Heart left ventricle (tissue), 16 donors: ENCODE data around the gene PER3. TPM values are rescaled to one million over a fixed set of nuclear protein-coding genes. Genes with fewer than 3 reads are reported as not detected.

Source experiments
- ATAC-seq, 4 donors: fragments of 200-7000 bp; cut with Tn5 transposase; one replicate each; pipeline ENCODE4 v1.9.1; 2020 to 2022; ENCODE audit warnings: moderate library complexity in 4 of 4, mild to moderate bottlenecking in 3 of 4, moderate number of reproducible peaks in 1 of 4
- DNase-seq, 5 donors: peaks; one replicate each; pipeline ENCODE4 v3.0.0-alpha.2; 2020
- H3K27ac ChIP-seq, 12 donors: fragments of 200-600 bp; sonication (generic) in 4 of 12; one replicate each; pipeline versions ENCODE4 v1.5.0 to v1.8.0; 2016 to 2022; ENCODE audit warnings: mild to moderate bottlenecking in 2 of 12
- H3K27me3 ChIP-seq, 9 donors: fragments of 200-600 bp; sonication (generic) in 2 of 9; one replicate each; pipeline versions ENCODE4 v1.5.1 to v1.8.0; 2016 to 2022; ENCODE audit warnings: mild to moderate bottlenecking in 3 of 9
- H3K36me3 ChIP-seq, 9 donors: fragments of 200-600 bp; sonication (generic) in 2 of 9; one replicate each; pipeline versions ENCODE4 v1.5.0 to v1.8.0; 2018 to 2022; ENCODE audit warnings: mild to moderate bottlenecking in 2 of 9
- H3K4me1 ChIP-seq, 12 donors: fragments of 200-600 bp; sonication (generic) in 4 of 12; one replicate each; pipeline versions ENCODE4 v1.5.0 to v1.8.0; 2016 to 2022; ENCODE audit warnings: mild to moderate bottlenecking in 3 of 12
- H3K4me3 ChIP-seq, 12 donors: fragments of 200-600 bp; sonication (generic) in 4 of 12; one replicate each; pipeline versions ENCODE4 v1.5.0 to v1.8.0; 2017 to 2022; ENCODE audit warnings: mild to moderate bottlenecking in 9 of 12, moderate library complexity in 4 of 12
- H3K9me3 ChIP-seq, 12 donors: fragments of 200-600 bp; sonication (generic) in 4 of 12; one replicate each; pipeline versions ENCODE4 v1.5.0 to v1.8.0; 2016 to 2022; ENCODE audit warnings: mild to moderate bottlenecking in 1 of 12
- CTCF ChIP-seq, 12 donors: fragments of 200-600 bp; sonication (generic) in 4 of 12; IDR thresholded peaks; one replicate each; pipeline versions ENCODE4 v1.5.0 to v1.8.0; 2018 to 2022; ENCODE audit warnings: antibody characterized with exemption in 12 of 12, mild to moderate bottlenecking in 5 of 12
- POLR2A ChIP-seq, 2 donors: fragments of 450-650 bp; IDR thresholded peaks; one replicate each; pipeline ENCODE4 v1.6.1; 2017; ENCODE audit warnings: antibody characterized with exemption in 2 of 2, mild to moderate bottlenecking in 2 of 2, moderate library complexity in 2 of 2
- WGBS, 4 donors: extraction: QIAGEN DNeasy Blood & Tissue Kit in 2 of 4; methylation state at CpG; one replicate each; pipeline versions ENCODE4 v1.1.5 to v1.1.7; 2013 to 2018; 5-methylcytosine and 5-hydroxymethylcytosine counted together
- intact Hi-C, 10 donors: fragments of 100-400 bp; cut with DNase I; formaldehyde crosslinking; loops; one replicate each; pipeline versions ENCODE4 v1.11.1 to v1.14.2; 2022
- polyA plus RNA-seq, 2 donors: library from polyadenylated mRNA; stranded (reverse); fragments of 200-250 nt; gene quantifications; one replicate each; pipeline ENCODE4 v1.2.3, GENCODE V29; 2013
- total RNA-seq, 9 donors: library from RNA; depleted of rRNA in 2 of 9; stranded (reverse); fragments of >200 nt in 2 of 9; fragmentation: NEBNext Ultra II Directional in 3 of 9; extraction: Animal tissue kit (Norgen Biotek cat#: 25700) in 3 of 9; gene quantifications; one replicate each; pipeline versions ENCODE4 v1.1.0 to v1.2.4, GENCODE V29; 2016 to 2023
- donor health status: ischemic (EF 13 %, LVEDD 7.1; RV severe dilation, severe dysfunction).
- donor health status: healthy with polysubstance abuse.
- donor health status: DM: no; HTN: yes; CAD: no.
- donor health status: DM: no; HTN: no; CAD: no.
- donor health status: ischemic (EF 25% LVEDD 6.9; RV normal size, moderate dysfunction).
- donor health status: ischemic (EF 25% LVEDD 5.7; RV mildly dilated, moderate dysfunction).
- donor health status: healthy.
- donor health status: DM: yes; HTN: yes; CAD: no.
- donor health status: ischemic (EF 35%, LVEDD 5.7; RV mildly dilated, moderate dysfunction).
- donor health status: nonischemic (EF 11% LVEDD 7.7; RV severe dilation, severe dysfunction).
- donor health status: DM: yes; HTN: yes; CAD: no.
- donor health status: PGD.
- donor health status: ischemic (EF 29% LVEDD 5.4; RV normal size, mild dysfunction).
- donor health status: nonischemic (EF 23%, LVEDD 6.1; RV moderate dilation, normal function).

PER3 gene
- total and polyA plus RNA-seq, 11 donors: 3.3 to 46.6 (median 16.0) TPM

- H3K4me3 ChIP-seq: no peak overlapping the region
- H3K27me3 ChIP-seq: no peaks in the 10 kb centered on the region
- no peak for ATAC-seq
- no peak overlapping the region for H3K27ac ChIP-seq
- H3K4me1 ChIP-seq: no peaks in the 10 kb centered on the region
- 94 to 96% (median 95%) methylated on average over 10 of the region's 10 CpGs for WGBS, 4 donors
- TF ChIP-seq POLR2A (IDR thresholded peaks at IDR 0.05) (no peak), CTCF (IDR thresholded peaks at IDR 0.05) (no peak)
- H3K9me3 ChIP-seq: no peaks in the 10 kb centered on the region
- peaks cover 0 to 37% (median 10%) of the 10 kb centered on the region in 9 donors for H3K36me3 ChIP-seq
- intact Hi-C loops: no loop called here
- DNase-seq: no peak
Observed at GRCh38 chr1:7745783-7746182, 38.3 kb upstream of the PER3 start.

GRCh38 chr1:7747605-7748004, 36.5 kb upstream of the PER3 start:
- Histone ChIP-seq H3K4me3 (no peak overlapping the region), H3K36me3 (peaks cover 0 to 37% (median 10%) of the 10 kb centered on the region in 9 donors), H3K9me3 (no peaks in the 10 kb centered on the region), H3K4me1 (peaks cover 0 to 3% (median 0%) of the 10 kb centered on the region in 12 donors), H3K27ac (no peak overlapping the region), H3K27me3 (no peaks in the 10 kb centered on the region)
- no peak for DNase-seq
- ATAC-seq: no peak
- whole genome bisulfite sequencing, 4 donors: 91 to 95% (median 94%) methylated on average over 5 of the region's 5 CpGs
- intact Hi-C loops: no loop called here
- TF ChIP-seq POLR2A (IDR thresholded peaks at IDR 0.05) (no peak), CTCF (IDR thresholded peaks at IDR 0.05) (no peak)

- 58 to 64% (median 61%) methylated on average over 5 of the region's 5 CpGs for WGBS, 4 donors
- no peaks in the 10 kb centered on the region for H3K27me3 ChIP-seq
- no peaks in the 10 kb centered on the region for H3K9me3 ChIP-seq
- DNase-seq: no peak
- TF ChIP-seq POLR2A (IDR thresholded peaks at IDR 0.05) (no peak), CTCF (IDR thresholded peaks at IDR 0.05) (no peak)
- peaks cover 0 to 15% (median 0%) of the 10 kb centered on the region in 12 donors for H3K4me1 ChIP-seq
- peaks cover 0 to 37% (median 10%) of the 10 kb centered on the region in 9 donors for H3K36me3 ChIP-seq
- H3K4me3 ChIP-seq: no peak overlapping the region
- intact Hi-C loops: no loop called here
- H3K27ac ChIP-seq: no peak overlapping the region
- no peak for ATAC-seq
Observed at GRCh38 chr1:7749126-7749525, 35.0 kb upstream of the PER3 start.

GRCh38 chr1:7751174-7751573, 32.9 kb upstream of the PER3 start:
- H3K27ac ChIP-seq: no peak overlapping the region
- H3K27me3 ChIP-seq: no peaks in the 10 kb centered on the region
- 91 to 95% (median 94%) methylated on average over 11 of the region's 11 CpGs for WGBS, 4 donors
- peaks cover 0 to 19% (median 0%) of the 10 kb centered on the region in 12 donors for H3K4me1 ChIP-seq
- ATAC-seq: no peak
- H3K4me3 ChIP-seq: no peak overlapping the region
- no peak for TF ChIP-seq CTCF (IDR thresholded peaks at IDR 0.05)
- no peak for TF ChIP-seq POLR2A (IDR thresholded peaks at IDR 0.05)
- no peak for DNase-seq
- peaks cover 0 to 25% (median 6%) of the 10 kb centered on the region in 9 donors for H3K36me3 ChIP-seq
- intact Hi-C loops: no loop called here
- no peaks in the 10 kb centered on the region for H3K9me3 ChIP-seq
